ENCODE data around the gene AKAP13.

GRCh38 chr15:85545185-85545584 is 164.8 kb downstream of the AKAP13 start:
- TF ChIP-seq CTCF (IDR thresholded peaks at IDR 0.05; ENCODE audit: low read depth, low read length) (no peak), EZH2phosphoT487 (IDR thresholded peaks at IDR 0.05; ENCODE audit: low read depth) (no peak)

All from OCI-LY3 (cell line).